Mucosa of descending colon (tissue), 3 donors: Measurements from ENCODE around the gene MED14. TPM values are rescaled to one million over a fixed set of nuclear protein-coding genes. Genes with fewer than 3 reads are reported as not detected.

Experiments used
- ATAC-seq: fragments of 200-7000 bp; cut with Tn5 transposase; one replicate; pipeline ENCODE4 v1.9.1; 2020; ENCODE audit warnings: mild to moderate bottlenecking, moderate library complexity
- DNase-seq, 3 donors: peaks; one replicate each; pipeline ENCODE4 v3.0.0-alpha.2; 2020
- H3K36me3 ChIP-seq: fragments of 200-600 bp; one replicate; pipeline ENCODE4 v1.8.0; 2021; ENCODE audit warnings: low read depth, mild to moderate bottlenecking
- H3K4me1 ChIP-seq: fragments of 200-600 bp; one replicate; pipeline ENCODE4 v1.8.0; 2021; ENCODE audit warnings: low read depth, mild to moderate bottlenecking
- H3K4me3 ChIP-seq: fragments of 200-600 bp; one replicate; pipeline ENCODE4 v1.8.0; 2021; ENCODE audit warnings: mild to moderate bottlenecking
- H3K9me3 ChIP-seq: fragments of 200-600 bp; one replicate; pipeline ENCODE4 v1.8.0; 2021; ENCODE audit warnings: mild to moderate bottlenecking
- intact Hi-C, 2 donors: fragments of 100-400 bp; cut with DNase I in 1 of 2; cut with micrococcal nuclease in 1 of 2; formaldehyde crosslinking; loops; one replicate each; pipeline versions ENCODE4 v1.11.0 to v1.11.1; 2022; cut with DNase I, micrococcal nuclease
- total RNA-seq, 3 donors: library from RNA; stranded (reverse); fragmentation: NEBNext Ultra II Directional in 2 of 3; extraction: Animal tissue kit (Norgen Biotek cat#: 25700) in 2 of 3; gene quantifications; one replicate each; pipeline versions ENCODE4 v1.2.1 to v1.2.4, GENCODE V29; 2021 to 2023
- TF ChIP-seq, protein P1 (sequence below): fragments of 200-600 bp; IDR thresholded peaks from one replicate; pipeline ENCODE4 v1.8.0; 2022; ENCODE audit warnings: antibody characterized with exemption, mild to moderate bottlenecking
- donor health status: DM: no; HTN: no; CAD: no; lungs with moderate emphysema.
- donor health status: DM: no; HTN: no; CAD: no.
- donor health status: DM: no; HTN: yes; CAD: no.

MED14 gene
- total RNA-seq, 3 donors from 2014 or later, result 49.2 to 71.8 (median 57.1) TPM

DNA sequence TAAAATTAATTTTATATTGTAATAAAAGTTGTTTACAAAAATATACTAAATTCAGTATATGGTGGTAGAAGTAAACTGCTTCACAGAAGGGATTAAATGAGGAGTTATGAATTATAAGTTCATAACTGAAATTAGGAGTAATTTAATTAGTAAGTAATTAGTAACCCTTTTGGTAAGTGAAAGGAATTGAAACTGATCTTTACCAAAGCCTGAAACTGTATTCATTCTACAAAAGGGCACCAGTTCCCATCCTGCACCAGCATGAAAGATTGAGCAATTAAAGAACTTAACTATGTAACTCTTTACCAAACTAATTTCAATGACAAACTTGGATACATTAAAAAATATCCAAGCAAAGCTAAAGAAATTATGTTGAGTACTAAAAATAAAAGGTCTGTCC is 8.2 kb downstream of the MED14 start:
- intact Hi-C loops, result no loop called here
- TF ChIP-seq, protein P1, sequence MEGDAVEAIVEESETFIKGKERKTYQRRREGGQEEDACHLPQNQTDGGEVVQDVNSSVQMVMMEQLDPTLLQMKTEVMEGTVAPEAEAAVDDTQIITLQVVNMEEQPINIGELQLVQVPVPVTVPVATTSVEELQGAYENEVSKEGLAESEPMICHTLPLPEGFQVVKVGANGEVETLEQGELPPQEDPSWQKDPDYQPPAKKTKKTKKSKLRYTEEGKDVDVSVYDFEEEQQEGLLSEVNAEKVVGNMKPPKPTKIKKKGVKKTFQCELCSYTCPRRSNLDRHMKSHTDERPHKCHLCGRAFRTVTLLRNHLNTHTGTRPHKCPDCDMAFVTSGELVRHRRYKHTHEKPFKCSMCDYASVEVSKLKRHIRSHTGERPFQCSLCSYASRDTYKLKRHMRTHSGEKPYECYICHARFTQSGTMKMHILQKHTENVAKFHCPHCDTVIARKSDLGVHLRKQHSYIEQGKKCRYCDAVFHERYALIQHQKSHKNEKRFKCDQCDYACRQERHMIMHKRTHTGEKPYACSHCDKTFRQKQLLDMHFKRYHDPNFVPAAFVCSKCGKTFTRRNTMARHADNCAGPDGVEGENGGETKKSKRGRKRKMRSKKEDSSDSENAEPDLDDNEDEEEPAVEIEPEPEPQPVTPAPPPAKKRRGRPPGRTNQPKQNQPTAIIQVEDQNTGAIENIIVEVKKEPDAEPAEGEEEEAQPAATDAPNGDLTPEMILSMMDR, result no peak
- Histone ChIP-seq H3K36me3 (no peaks in the 10 kb centered on the region), H3K9me3 (no peaks in the 10 kb centered on the region), H3K4me3 (no peak overlapping the region), H3K4me1 (peaks cover 13% of the 10 kb centered on the region)
- ATAC-seq (no peak), DNase-seq (no peak)

DNA sequence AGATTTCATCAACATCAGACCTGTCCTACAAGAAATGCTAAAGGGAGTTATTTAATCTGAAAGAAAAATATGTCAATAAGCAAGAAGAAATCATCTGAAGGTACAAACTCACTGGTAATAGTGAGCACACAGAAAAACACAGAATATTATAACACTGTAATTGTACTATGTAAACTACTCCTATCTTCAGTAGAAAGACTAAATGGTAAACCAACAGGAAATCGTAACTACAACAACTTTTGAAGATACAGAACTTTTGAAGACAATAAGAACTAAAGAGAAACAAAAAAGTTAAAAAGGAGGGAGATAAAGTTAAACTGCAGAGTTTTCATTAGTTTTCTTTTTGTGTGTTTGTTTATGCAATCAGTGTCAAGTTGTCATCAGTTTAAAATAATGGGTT is 12.4 kb downstream of the MED14 start:
- DNase-seq (no peak), ATAC-seq (no peak)
- TF ChIP-seq, protein P1, result no peak
- Histone ChIP-seq H3K4me3 (no peak overlapping the region), H3K36me3 (no peaks in the 10 kb centered on the region), H3K9me3 (no peaks in the 10 kb centered on the region), H3K4me1 (no peaks in the 10 kb centered on the region)
- intact Hi-C loops, result no loop called here

DNA sequence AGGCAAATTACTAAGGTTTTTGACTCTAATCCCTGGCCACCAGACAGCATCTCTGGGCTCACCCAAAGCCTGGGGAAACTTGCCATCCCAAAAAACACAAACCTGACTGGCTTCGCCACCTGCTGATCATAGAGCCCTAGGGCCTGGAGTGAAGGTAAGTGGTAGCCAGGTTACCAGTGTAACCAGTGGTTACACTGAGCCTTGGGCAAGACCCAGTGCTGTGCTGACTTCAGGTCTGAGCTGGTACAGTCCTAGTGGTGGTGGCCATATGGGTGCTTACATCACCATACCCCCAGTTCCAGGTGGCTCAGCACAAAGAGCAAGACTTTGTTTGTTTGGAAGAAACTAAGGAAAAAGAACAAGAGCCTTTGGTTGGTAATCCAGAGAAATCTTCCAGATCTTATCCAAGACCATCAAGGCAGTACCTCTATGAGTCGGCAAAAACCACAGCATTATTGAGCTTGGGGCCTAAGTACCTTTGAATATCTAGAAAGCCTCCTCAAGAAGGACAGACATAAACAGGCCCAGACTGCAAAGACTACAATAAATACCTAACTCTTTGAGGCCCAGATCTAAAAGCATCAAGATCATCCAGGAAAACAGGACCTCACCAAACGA is 13.7 kb downstream of the MED14 start:
- Histone ChIP-seq H3K4me1 (no peaks in the 10 kb centered on the region), H3K9me3 (no peaks in the 10 kb centered on the region), H3K4me3 (no peak overlapping the region), H3K36me3 (no peaks in the 10 kb centered on the region)
- intact Hi-C loops, result no loop called here
- TF ChIP-seq, protein P1, result no peak
- DNase-seq (no peak), ATAC-seq (no peak)

DNA sequence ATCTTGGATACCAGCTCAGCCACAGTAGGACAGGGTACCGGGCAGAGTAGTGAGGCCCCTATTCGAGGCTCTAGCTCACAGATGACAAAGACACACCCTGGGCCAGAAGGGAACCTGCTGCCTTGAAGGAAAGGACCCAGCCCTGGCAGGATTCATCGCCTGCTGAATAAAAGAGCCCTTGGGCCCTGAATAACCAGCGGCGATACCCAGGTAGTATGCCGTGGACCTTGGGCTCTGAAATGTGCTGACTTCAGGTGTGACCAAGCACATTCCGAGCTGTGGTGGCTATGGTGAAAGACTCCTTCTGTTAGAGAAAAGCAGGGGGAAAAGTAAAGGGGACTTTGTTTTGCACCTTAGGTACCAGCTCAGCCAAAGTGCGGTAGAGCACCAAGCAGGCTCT is 14.6 kb downstream of the MED14 start:
- H3K4me3 ChIP-seq, result no peak overlapping the region
- DNase-seq, result no peak
- TF ChIP-seq, protein P1, result no peak
- no peaks in the 10 kb centered on the region for H3K9me3 ChIP-seq
- intact Hi-C loops, result no loop called here
- no peak for ATAC-seq
- no peaks in the 10 kb centered on the region for H3K4me1 ChIP-seq
- H3K36me3 ChIP-seq, result no peaks in the 10 kb centered on the region

DNA sequence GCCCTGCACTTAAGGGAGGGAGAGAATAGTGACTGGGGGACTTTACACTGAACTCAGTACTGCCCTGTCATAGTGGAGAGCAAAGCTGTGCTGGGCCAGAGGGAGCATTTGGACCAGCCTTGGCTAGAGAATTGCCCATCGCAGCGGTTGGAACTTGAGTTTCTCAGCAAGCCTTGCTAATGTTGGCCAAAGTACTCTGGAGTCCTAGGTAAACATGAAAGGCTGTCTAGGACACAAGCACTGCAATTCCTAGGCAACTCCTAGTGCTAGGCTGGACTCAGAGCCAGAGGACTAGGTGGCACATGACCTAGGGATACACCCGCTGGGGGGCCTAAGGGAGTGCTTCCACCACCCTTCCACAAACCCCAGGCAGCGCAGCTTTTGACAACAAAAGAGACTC is 15.0 kb downstream of the MED14 start:
- ATAC-seq, result no peak
- Histone ChIP-seq H3K4me1 (no peaks in the 10 kb centered on the region), H3K9me3 (no peaks in the 10 kb centered on the region), H3K4me3 (no peak overlapping the region), H3K36me3 (no peaks in the 10 kb centered on the region)
- DNase-seq, result no peak
- TF ChIP-seq, protein P1, result no peak
- intact Hi-C loops, result no loop called here

DNA sequence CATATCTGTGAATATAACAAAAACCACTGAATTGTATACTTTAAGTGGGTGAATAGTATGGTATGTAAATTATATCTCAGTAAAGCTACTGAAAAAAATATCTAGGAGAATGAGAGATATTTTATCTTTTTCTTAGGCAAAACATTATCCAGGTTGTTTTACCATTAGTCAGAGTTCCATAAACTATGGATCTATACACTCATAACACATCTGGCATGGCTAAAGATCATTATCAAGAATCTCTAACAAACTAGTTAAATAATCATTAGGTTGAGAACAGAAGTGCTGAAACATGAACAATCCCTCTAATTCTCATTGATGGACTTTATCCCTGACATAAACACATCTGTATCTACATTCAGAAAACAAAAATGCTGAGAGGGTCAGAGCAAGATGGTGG is 15.6 kb downstream of the MED14 start:
- Histone ChIP-seq H3K4me3 (no peak overlapping the region), H3K4me1 (no peaks in the 10 kb centered on the region), H3K36me3 (no peaks in the 10 kb centered on the region), H3K9me3 (no peaks in the 10 kb centered on the region)
- TF ChIP-seq, protein P1, result no peak
- no peak for ATAC-seq
- intact Hi-C loops, result no loop called here
- DNase-seq, result no peak
